Skeletal muscle satellite cell (primary cell): ENCODE measurements around the gene ARFGAP1.

Experiments used
- H3K27me3 ChIP-seq: 2 replicates; pipeline ENCODE4 v1.7.0; 2013; ENCODE audit warnings: low read length; ENCODE audit not compliant: control insufficient read depth, insufficient read depth
- H3K36me3 ChIP-seq: 2 replicates; pipeline ENCODE4 v1.7.0; 2013; ENCODE audit warnings: mild to moderate bottlenecking, control low read depth, low read length; ENCODE audit not compliant: insufficient read depth
- H3K4me1 ChIP-seq: 2 replicates; pipeline ENCODE4 v1.7.0; 2013; ENCODE audit warnings: low read length; ENCODE audit not compliant: control insufficient read depth, insufficient read depth
- H3K4me2 ChIP-seq: 2 replicates; pipeline ENCODE4 v1.7.0; 2013; ENCODE audit warnings: mild to moderate bottlenecking, low read length
- H3K4me3 ChIP-seq: 2 replicates; pipeline ENCODE4 v1.7.0; 2013; ENCODE audit warnings: low read length
- H3K9ac ChIP-seq: 2 replicates; pipeline ENCODE4 v1.7.0; 2013; ENCODE audit warnings: mild to moderate bottlenecking, low read depth, low read length, moderate library complexity
- H3K9me3 ChIP-seq: replicated peaks from 2 replicates; pipeline ENCODE4 v1.7.0; 2013; ENCODE audit warnings: mild to moderate bottlenecking, control low read depth, low read length

The ARFGAP1 gene

DNA sequence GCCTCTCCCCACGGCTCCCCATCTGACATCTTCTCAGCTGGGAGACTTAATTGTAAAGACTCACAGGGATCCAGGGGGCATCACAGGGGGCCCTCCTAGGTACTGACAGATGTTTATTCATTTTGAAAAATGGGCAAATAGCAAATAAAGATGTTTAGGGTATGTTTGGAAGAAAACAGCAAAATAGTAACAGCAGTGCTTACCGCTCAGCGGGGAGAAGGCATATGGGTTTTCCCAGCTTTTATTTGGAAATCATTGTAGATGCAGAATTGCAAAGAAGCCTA, 39.6 kb upstream of the ARFGAP1 start:
- H3K4me1 ChIP-seq = peaks cover 8% of the 10 kb centered on the region
- H3K27me3 ChIP-seq = peaks cover 33% of the 10 kb centered on the region
- no peak overlapping the region for H3K9ac ChIP-seq
- H3K4me3 ChIP-seq = no peak overlapping the region
- no peaks in the 10 kb centered on the region for H3K9me3 ChIP-seq
- H3K4me2 ChIP-seq = no peak overlapping the region
- no peaks in the 10 kb centered on the region for H3K36me3 ChIP-seq

DNA sequence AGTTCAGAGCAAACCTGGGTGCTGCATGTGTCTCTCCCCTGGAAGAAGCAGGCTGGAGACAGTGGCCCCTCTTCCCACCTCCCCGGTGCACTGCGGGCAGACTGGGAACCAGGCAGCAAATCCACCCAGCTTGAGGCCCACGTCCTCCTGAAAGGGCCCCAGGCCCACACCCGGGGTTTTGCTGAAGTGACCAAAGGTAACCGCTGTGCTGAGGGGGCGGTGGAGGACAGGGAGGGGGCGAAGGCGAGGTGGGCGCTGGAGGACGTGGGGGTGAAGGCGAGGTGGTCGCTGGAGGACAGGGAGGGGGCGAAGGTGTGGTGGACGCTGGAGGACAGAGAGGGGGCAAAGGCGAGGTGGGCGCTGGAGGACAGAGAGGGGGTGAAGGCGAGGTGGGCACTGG, 38.7 kb upstream of the ARFGAP1 start:
- Histone ChIP-seq H3K4me1 (peaks cover 8% of the 10 kb centered on the region), H3K9me3 (no peaks in the 10 kb centered on the region), H3K36me3 (no peaks in the 10 kb centered on the region), H3K27me3 (peaks cover 28% of the 10 kb centered on the region), H3K9ac (no peak overlapping the region), H3K4me3 (no peak overlapping the region), H3K4me2 (no peak overlapping the region)

DNA sequence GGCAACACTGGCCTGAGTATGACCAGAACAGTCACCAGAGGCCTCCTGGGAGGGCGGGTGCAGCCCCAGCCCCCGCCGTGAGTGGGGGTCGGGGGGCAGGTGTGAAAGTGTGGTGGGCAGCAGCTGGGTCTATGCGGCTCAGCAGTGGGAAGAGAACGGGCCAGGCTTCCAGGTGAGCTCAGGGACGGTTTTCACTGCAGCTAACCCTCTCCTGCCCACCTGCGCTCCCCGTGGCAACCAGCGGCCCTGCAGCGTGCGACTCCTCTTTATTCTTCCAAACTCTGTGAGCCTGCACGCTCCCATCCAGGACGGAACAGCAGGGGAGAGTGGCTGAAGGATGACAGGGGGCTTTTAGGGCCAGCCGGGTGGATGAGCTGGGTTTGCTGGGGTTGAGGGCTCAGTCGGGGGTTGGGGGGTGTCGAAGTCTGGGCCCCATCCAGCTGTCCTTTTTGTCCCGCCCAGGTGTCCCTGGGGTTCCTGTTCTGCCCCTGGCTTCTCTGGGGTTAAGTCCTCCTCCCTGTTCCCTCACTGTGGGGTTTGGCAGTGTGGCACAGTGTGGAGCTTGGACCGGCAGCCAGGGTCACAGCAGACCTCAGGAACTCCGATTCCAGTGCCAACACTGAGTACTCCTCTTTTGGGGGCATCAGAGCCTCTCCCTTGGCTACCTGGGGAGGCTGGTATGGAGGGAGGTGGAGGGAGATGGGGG, 37.8 kb upstream of the ARFGAP1 start:
- Histone ChIP-seq H3K4me1 (peaks cover 8% of the 10 kb centered on the region), H3K9ac (no peak overlapping the region), H3K36me3 (no peaks in the 10 kb centered on the region)

DNA sequence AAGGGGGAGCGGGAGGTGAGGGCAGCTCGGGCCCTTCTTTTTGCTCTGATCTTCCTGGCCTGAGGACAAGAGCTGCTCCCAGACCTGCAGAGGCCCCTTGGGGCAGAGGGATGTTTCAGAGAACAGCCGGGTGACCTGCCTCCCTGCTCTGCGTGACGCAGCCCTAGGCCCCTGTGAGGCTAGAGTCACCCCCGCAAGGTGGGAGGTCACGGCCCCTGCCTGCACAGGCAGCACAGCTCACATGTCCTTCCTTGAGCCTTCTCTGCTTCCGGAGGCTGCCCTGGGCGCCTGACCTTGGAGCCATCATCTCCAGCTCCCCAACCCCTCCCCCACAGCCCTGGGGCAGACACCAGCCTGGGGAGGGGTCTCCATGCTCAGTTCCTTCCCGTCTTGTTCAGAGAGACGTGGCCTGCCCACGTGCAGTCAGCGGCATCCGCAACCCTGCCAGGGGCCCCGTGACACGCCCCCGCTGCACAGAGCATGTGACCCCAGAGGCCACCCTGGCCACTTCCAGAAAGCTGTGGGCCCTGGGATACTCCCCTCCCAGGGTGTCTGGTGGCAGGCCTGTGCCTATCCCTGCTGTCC, 37.1 kb upstream of the ARFGAP1 start, which contains the start of gene BIRC7:
Gene BIRC7, plus strand, starts transcription at position 507 of the 585 bp plus-strand sequence. CDS start 192 bp downstream, outside the sequence.
- Histone ChIP-seq H3K4me2 (no peak within 1 kb of the TSS), H3K27me3 (peaks cover 25% of the 10 kb centered on the region), H3K36me3 (no peaks in the 10 kb centered on the region), H3K4me3 (no peak within 1 kb of the TSS), H3K9ac (no peak within 1 kb of the TSS), H3K9me3 (no peaks in the 10 kb centered on the region), H3K4me1 (peaks cover 8% of the 10 kb centered on the region)

More for the DNA sequence above, 37.8 kb upstream of the ARFGAP1 start:
- Histone ChIP-seq H3K27me3 (peaks cover 25% of the 10 kb centered on the region), H3K4me2 (no peak overlapping the region), H3K4me3 (no peak overlapping the region), H3K9me3 (no peaks in the 10 kb centered on the region)

DNA sequence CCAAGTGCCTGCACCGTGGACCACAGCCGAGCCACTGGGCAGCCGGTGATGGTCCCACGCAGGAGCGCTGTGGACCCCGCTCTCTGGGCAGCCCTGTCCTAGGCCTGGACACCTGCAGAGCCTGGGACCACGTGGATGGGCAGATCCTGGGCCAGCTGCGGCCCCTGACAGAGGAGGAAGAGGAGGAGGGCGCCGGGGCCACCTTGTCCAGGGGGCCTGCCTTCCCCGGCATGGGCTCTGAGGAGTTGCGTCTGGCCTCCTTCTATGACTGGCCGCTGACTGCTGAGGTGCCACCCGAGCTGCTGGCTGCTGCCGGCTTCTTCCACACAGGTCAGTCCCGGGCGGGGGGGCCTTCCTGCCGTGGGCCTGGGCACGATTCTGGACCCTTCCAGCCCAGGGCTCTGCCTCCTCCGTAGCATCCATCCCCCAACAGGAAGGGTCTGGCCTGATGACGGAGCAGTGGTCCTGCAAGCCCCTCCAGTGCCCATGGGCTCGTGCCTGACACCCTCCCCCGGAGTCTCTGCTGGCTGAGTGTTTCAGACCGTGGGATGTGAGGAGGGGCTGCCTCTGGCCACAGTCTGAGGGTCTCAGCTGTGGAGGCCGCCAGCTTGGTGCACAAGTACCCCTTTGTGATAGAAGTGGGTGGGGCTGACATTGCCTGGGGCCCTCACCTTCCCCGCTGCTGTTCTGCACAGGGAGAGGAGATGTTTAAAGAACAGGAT, 36.3 kb upstream of the ARFGAP1 start:
- H3K4me1 ChIP-seq = peaks cover 8% of the 10 kb centered on the region

DNA sequence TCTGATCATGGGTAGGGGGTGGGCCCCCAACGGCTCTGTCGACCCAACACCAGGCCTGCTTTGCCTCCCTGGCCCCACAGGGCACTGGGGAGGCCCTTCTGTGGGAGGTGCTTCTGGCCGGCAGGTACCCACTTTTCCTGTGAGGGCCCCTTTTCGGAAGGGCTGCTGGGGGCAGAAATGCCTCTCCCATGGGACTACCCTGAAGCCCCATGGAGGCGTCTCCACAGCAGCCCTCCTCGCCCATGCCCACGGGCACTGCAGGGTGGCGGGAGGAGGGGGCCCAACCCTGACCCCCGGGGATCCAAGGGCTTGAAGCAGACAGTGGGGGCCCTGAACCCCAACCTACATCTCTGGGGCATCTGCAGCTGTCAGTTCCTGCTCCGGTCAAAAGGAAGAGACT, 34.6 kb upstream of the ARFGAP1 start:
- Histone ChIP-seq H3K4me3 (no peak overlapping the region), H3K27me3 (peaks cover 22% of the 10 kb centered on the region), H3K36me3 (no peaks in the 10 kb centered on the region), H3K9ac (no peak overlapping the region), H3K9me3 (no peaks in the 10 kb centered on the region), H3K4me2 (no peak overlapping the region), H3K4me1 (no peaks in the 10 kb centered on the region)

More for the DNA sequence above, 36.3 kb upstream of the ARFGAP1 start:
- H3K9me3 ChIP-seq = no peaks in the 10 kb centered on the region
- H3K27me3 ChIP-seq = peaks cover 21% of the 10 kb centered on the region
- no peaks in the 10 kb centered on the region for H3K36me3 ChIP-seq
- H3K4me2 ChIP-seq = no peak overlapping the region
- no peak overlapping the region for H3K9ac ChIP-seq
- no peak overlapping the region for H3K4me3 ChIP-seq

DNA sequence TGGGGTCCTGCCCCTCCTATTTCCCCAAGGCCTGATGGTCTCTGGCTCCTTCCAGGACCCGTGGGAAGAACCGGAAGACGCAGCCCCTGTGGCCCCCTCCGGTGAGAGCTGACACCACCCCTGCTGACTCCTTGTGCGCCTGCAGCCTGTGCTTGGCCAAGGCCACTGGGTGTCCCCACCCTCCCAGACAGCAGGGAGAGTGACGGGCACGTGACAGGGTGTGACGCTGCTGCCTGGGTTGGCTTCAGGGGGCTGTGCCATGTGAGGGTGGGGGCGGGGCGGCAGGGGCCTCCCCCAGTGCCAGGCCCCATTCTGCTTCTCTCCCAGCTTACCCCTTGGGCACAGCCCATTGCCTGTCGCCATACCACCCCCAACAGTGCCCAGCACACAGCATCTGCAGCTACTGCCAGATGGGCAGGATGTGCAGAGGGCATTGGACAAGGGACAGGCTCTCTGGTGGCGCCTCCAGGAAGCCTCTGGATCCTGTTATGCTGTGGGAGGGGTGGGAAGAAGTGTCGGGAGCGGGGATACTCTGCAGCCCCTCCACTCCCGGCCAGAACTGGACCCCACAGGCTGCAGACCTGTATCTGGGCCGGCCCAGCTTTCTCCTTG, 34.0 kb upstream of the ARFGAP1 start:
- Histone ChIP-seq H3K4me3 (no peak overlapping the region), H3K36me3 (no peaks in the 10 kb centered on the region), H3K4me2 (no peak overlapping the region), H3K4me1 (no peaks in the 10 kb centered on the region), H3K9me3 (no peaks in the 10 kb centered on the region), H3K27me3 (peaks cover 19% of the 10 kb centered on the region), H3K9ac (no peak overlapping the region)

DNA sequence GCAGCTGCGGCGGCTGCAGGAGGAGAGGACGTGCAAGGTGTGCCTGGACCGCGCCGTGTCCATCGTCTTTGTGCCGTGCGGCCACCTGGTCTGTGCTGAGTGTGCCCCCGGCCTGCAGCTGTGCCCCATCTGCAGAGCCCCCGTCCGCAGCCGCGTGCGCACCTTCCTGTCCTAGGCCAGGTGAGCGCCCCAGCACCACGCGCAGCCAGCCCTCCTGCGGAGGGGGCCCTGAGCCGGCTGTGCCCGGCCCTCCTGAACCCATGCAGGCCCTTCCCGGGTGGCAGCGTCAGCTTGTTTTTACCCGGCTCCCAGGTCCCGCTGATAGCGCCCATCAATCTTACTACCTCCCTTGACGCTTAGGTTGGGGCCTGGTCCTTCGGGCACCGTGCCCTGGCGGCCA, 33.2 kb upstream of the ARFGAP1 start:
- H3K9me3 ChIP-seq = no peaks in the 10 kb centered on the region
- no peaks in the 10 kb centered on the region for H3K36me3 ChIP-seq
- H3K4me1 ChIP-seq = no peaks in the 10 kb centered on the region
- peaks cover 19% of the 10 kb centered on the region for H3K27me3 ChIP-seq
- H3K4me2 ChIP-seq = no peak overlapping the region
- no peak overlapping the region for H3K9ac ChIP-seq
- H3K4me3 ChIP-seq = no peak overlapping the region

DNA sequence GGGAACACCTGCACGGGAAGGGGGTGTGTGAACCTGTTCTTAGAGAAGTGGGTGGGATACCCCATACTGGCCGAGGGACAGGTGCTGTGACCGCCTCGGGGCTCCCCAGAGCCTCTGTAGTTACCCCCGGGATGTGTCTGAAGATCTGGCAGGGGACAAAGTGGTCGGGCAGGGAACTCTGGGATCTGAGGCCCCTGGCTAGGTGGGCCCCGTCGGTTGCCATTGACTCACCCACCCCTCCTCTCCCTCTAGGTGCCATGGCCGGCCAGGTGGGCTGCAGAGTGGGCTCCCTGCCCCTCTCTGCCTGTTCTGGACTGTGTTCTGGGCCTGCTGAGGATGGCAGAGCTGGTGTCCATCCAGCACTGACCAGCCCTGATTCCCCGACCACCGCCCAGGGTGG, 32.6 kb upstream of the ARFGAP1 start:
- Histone ChIP-seq H3K27me3 (peaks cover 21% of the 10 kb centered on the region), H3K9me3 (no peaks in the 10 kb centered on the region), H3K4me1 (no peaks in the 10 kb centered on the region), H3K4me2 (no peak overlapping the region), H3K36me3 (no peaks in the 10 kb centered on the region), H3K9ac (no peak overlapping the region), H3K4me3 (no peak overlapping the region)

DNA sequence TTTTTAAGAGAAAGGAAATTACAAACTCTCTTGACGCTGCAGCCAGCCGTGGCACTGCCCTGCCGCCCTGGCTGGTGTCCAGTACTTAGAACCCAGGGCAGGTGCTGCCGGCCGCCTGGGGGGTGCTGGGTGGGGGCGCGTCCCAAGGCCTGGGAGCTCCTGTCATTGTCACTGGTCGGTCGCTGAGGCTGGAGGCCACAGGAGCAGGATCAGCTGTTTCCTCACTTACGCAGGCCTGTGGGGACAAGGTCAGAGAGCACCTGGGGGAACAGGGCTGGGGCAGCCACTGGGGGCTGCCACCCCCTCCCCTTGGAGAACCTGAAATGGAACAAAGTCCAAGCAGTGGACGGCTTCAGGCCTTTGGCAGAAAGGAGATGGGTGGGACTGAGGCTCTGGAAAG, 31.3 kb upstream of the ARFGAP1 start:
- no peaks in the 10 kb centered on the region for H3K9me3 ChIP-seq
- H3K27me3 ChIP-seq = peaks cover 22% of the 10 kb centered on the region
- no peaks in the 10 kb centered on the region for H3K36me3 ChIP-seq
- no peaks in the 10 kb centered on the region for H3K4me1 ChIP-seq
- no peak overlapping the region for H3K4me3 ChIP-seq
- no peak overlapping the region for H3K9ac ChIP-seq
- no peak overlapping the region for H3K4me2 ChIP-seq

DNA sequence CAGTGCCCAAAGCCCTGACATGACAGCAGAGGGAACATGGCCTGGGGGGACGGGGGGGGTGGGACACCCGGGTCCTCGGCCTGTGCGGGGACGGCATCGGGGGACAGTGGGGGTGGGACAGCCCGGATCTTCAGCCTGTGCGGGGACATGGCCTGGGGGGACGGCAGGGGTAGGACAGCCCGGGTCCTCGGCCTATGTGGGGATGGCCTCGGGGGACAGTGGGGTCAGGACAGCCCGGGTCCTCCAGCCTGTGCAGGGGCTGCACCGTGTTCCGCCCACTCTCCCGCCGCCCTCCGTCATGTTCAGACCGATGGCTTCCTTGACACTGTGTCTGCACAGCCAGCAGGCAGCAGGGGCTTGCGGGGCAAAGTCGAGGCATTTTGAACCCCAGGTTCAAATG, 29.9 kb upstream of the ARFGAP1 start:
- Histone ChIP-seq H3K9ac (no peak overlapping the region), H3K9me3 (no peaks in the 10 kb centered on the region), H3K4me1 (peaks cover 4% of the 10 kb centered on the region), H3K36me3 (no peaks in the 10 kb centered on the region), H3K27me3 (peaks cover 30% of the 10 kb centered on the region), H3K4me3 (no peak overlapping the region), H3K4me2 (no peak overlapping the region)
